Fibroblast of lung (primary cell): ENCODE results near the gene ATP5PD. TPM values are rescaled to one million over a fixed set of nuclear protein-coding genes. Genes with fewer than 3 reads are reported as not detected.

ENCODE experiments used
- DNase-seq, 2 donors: peaks; one replicate each; pipeline versions ENCODE4 v3.0.0 to v3.0.0-alpha.2; 2010; ENCODE audit warnings: low read depth in 2 of 2
- H2AFZ ChIP-seq: 2 replicates; pipeline ENCODE4 v1.5.1; 2012; ENCODE audit warnings: low read length, control low read depth, inconsistent platforms
- H3K27ac ChIP-seq: 2 replicates; pipeline ENCODE4 v1.5.1; 2011; ENCODE audit warnings: low read length, control low read depth; ENCODE audit not compliant: insufficient read depth
- H3K27me3 ChIP-seq: 2 replicates; pipeline ENCODE4 v1.5.1; 2011; ENCODE audit warnings: mild to moderate bottlenecking, low read length; ENCODE audit not compliant: control insufficient read depth, insufficient read depth
- H3K36me3 ChIP-seq: 2 replicates; pipeline ENCODE4 v1.5.1; 2011; ENCODE audit warnings: low read length; ENCODE audit not compliant: control insufficient read depth, insufficient read depth
- H3K4me1 ChIP-seq: 2 replicates; pipeline ENCODE4 v1.5.1; 2011; ENCODE audit warnings: low read length; ENCODE audit not compliant: control insufficient read depth, insufficient read depth; ENCODE audit errors: extremely low read depth
- H3K4me2 ChIP-seq: 2 replicates; pipeline ENCODE4 v1.5.1; 2011; ENCODE audit warnings: low read length, control low read depth; ENCODE audit not compliant: insufficient read depth; ENCODE audit errors: extremely low read depth
- H3K4me3 ChIP-seq, 4 experiments: fragments of 200-600 bp in 1 of 4; sonication (generic) in 1 of 4; replicated peaks in 1 of 4; 2 replicates each; pipeline ENCODE4 v1.5.1; 2011 to 2016; ENCODE audit warnings: low read length in 4 of 4, low read depth in 3 of 4, mild to moderate bottlenecking in 3 of 4, control low read depth in 2 of 4, inconsistent platforms in 1 of 4, mixed read lengths in 1 of 4; ENCODE audit not compliant: insufficient read depth in 1 of 4; ENCODE audit errors: control extremely low read depth in 1 of 4
- H3K79me2 ChIP-seq: 2 replicates; pipeline ENCODE4 v1.5.1; 2012; ENCODE audit warnings: mild to moderate bottlenecking, low read length, inconsistent platforms; ENCODE audit not compliant: control insufficient read depth, insufficient read depth
- H3K9ac ChIP-seq: 2 replicates; pipeline ENCODE4 v1.5.1; 2011; ENCODE audit warnings: mild to moderate bottlenecking, low read length, control low read depth; ENCODE audit not compliant: insufficient read depth
- H3K9me3 ChIP-seq: 2 replicates; pipeline ENCODE4 v1.5.1; 2012; ENCODE audit warnings: low read depth, low read length; ENCODE audit not compliant: control insufficient read depth, insufficient read depth
- H4K20me1 ChIP-seq: 2 replicates; pipeline ENCODE4 v1.5.1; 2011; ENCODE audit warnings: low read length; ENCODE audit not compliant: control insufficient read depth, insufficient read depth; ENCODE audit errors: extremely low read depth
- EZH2 ChIP-seq: IDR thresholded peaks from 2 replicates; pipeline ENCODE4 v1.5.1; 2012; ENCODE audit warnings: low read length, control low read depth, mild to moderate bottlenecking; ENCODE audit errors: missing control alignments
- polyA plus RNA-seq, 2 donors: library from polyadenylated mRNA; depleted of rRNA in 1 of 2; stranded (reverse) in 1 of 2; unstranded in 1 of 2; fragments of >200 nt; gene quantifications; 2 replicates each; pipeline ENCODE4 v1.2.1, GENCODE V29; 2011 to 2012; ENCODE audit warnings: missing spikeins in 1 of 2
- total RNA-seq: library from RNA; depleted of rRNA; stranded (reverse); fragments of >200 nt; gene quantifications from 2 replicates; pipeline ENCODE4 v1.2.1, GENCODE V29; 2014
- TF ChIP-seq, protein P1 (sequence below), 2 donors: IDR thresholded peaks in 1 of 2; conservative IDR thresholded peaks in 1 of 2; 1 replicate in 1 of 2; 2 replicates in 1 of 2; pipeline ENCODE4 v1.5.1; 2011 to 2012; ENCODE audit warnings: low read length in 2 of 2, control low read depth in 1 of 2, inconsistent platforms in 1 of 2, low read depth in 1 of 2, mild to moderate bottlenecking in 1 of 2

The ATP5PD gene
- total and polyA plus RNA-seq, 2 donors (not counting 1 experiment from before 2014, with no cell fraction given): 317 to 442 TPM

DNA sequence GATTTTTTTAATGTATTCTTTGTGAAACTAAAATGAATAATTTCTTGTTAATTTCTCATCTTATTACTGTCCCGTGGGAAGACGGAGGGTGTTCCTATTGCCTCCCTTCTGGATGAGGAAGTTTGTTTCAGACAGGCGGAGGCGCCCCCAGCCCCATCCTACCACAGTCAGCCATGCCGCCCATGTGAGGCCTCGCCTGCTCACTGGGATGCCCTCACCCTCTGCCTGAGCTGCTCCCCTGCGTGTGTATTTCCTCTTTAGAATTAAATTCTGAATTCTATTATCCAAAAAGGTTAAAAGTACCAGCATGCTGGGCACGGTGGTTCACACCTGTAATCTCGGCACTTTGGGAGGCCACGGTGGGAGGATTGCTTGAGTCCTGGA lies 14.3 kb upstream of the ATP5PD start:
- Histone ChIP-seq H3K9me3 (no peaks in the 10 kb centered on the region), H3K27me3 (no peaks in the 10 kb centered on the region), H3K4me2 (no peak overlapping the region), H3K4me1 (no peaks in the 10 kb centered on the region), H3K9ac (no peak overlapping the region), H3K79me2 (no peaks in the 10 kb centered on the region), H3K4me3 (no peak overlapping the region), H2AFZ (no peak overlapping the region), H3K27ac (no peak overlapping the region), H3K36me3 (peaks cover 22% of the 10 kb centered on the region), H4K20me1 (no peaks in the 10 kb centered on the region)
- TF ChIP-seq, protein P1, sequence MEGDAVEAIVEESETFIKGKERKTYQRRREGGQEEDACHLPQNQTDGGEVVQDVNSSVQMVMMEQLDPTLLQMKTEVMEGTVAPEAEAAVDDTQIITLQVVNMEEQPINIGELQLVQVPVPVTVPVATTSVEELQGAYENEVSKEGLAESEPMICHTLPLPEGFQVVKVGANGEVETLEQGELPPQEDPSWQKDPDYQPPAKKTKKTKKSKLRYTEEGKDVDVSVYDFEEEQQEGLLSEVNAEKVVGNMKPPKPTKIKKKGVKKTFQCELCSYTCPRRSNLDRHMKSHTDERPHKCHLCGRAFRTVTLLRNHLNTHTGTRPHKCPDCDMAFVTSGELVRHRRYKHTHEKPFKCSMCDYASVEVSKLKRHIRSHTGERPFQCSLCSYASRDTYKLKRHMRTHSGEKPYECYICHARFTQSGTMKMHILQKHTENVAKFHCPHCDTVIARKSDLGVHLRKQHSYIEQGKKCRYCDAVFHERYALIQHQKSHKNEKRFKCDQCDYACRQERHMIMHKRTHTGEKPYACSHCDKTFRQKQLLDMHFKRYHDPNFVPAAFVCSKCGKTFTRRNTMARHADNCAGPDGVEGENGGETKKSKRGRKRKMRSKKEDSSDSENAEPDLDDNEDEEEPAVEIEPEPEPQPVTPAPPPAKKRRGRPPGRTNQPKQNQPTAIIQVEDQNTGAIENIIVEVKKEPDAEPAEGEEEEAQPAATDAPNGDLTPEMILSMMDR (conservative IDR thresholded peaks at IDR 0.05 in 1 of 2, IDR thresholded peaks at IDR 0.05 in 1 of 2; ENCODE audit: low read depth in 1 of 2, low read length in 2 of 2): no peak
- no peak for TF ChIP-seq EZH2
- DNase-seq: no peak

DNA sequence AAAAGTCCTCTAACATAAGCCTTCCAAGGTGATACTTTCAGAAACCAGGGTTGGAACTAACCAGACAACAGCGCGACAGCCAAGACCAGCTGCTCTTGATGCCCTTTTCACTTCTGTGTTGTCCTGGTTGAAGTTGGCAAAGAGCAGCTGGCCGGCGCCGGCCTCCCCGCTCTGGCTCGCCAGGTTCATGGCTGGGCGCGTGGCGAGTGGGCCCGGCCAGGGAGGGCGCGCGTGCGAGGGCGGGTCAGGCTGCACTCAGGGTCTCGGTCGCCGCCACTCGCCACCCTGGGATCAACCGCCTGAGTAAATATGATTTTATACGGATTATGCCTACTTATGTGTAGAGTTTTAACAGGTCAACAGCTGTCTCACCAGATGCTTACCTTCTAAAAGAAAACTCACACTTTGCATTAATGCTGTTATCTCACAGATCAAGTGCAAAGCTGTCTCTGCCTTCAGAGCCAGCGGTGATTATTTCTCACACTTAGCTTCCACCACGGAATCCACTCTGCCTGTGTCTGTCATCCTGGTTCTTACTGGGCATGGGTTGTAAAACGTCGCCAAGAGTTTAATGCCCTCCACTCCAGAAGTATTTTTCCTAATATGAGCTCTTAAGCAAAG lies 13.8 kb upstream of the ATP5PD start:
- no peaks in the 10 kb centered on the region for H3K27me3 ChIP-seq
- H3K36me3 ChIP-seq: peaks cover 22% of the 10 kb centered on the region
- H3K79me2 ChIP-seq: no peaks in the 10 kb centered on the region
- TF ChIP-seq EZH2: no peak
- TF ChIP-seq, protein P1 (conservative IDR thresholded peaks at IDR 0.05 in 1 of 2, IDR thresholded peaks at IDR 0.05 in 1 of 2; ENCODE audit: low read depth in 1 of 2, low read length in 2 of 2): no peak
- H3K9me3 ChIP-seq: no peaks in the 10 kb centered on the region
- DNase-seq: no peak
- no peaks in the 10 kb centered on the region for H3K4me1 ChIP-seq
- H2AFZ ChIP-seq: no peak overlapping the region
- H3K4me3 ChIP-seq: no peak overlapping the region
- H3K27ac ChIP-seq: no peak overlapping the region
- H4K20me1 ChIP-seq: no peaks in the 10 kb centered on the region
- no peak overlapping the region for H3K4me2 ChIP-seq
- H3K9ac ChIP-seq: no peak overlapping the region

DNA sequence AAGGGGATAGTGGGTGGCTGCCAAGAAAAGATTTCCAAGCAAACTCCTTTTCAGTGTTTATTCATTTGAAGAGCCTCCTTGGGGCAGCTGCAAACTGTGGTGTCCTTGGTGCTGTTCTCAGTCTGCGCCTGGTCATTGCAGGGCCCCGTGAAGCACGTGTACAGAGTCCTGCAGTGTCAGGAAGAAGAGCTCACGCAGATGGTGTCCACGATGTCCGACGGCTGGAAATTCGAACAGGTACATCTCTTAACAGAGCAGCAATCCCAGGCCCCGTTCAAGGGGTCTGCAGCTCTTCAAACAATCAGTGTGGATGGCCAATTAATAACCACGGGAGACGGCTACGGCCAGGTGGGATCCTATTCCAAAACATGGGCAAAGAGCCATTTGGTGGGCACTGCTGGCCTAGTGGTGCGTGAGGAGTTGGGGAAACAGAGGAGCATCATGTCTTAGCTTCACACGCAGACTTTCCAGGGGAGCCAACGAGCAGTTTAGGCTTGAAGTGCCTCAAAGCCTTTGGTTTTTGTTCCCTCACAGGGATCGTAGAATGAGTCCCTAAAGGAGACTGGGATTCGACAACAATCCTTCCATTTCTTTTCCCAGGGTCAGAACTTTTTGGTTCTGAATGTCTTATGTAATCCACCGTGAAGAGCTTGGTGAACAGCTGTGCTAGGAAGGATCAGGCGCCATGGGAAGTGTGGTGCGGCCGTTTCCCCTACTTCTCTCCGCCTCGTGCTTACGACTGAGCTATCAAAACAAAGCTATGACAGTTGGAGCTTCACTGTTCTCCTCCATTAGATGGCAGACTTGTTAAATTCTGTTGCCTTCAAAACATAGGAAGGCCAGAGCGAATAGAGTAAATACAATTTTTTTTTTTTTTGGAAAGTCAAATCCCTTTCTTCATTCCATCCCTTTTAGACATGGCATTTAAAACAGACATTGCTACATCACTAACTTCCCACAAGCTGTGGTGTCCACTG lies 12.9 kb upstream of the ATP5PD start:
- H3K36me3 ChIP-seq: peaks cover 20% of the 10 kb centered on the region
- H3K27ac ChIP-seq: no peak overlapping the region
- no peaks in the 10 kb centered on the region for H3K79me2 ChIP-seq
- no peaks in the 10 kb centered on the region for H3K4me1 ChIP-seq
- no peak overlapping the region for H3K4me3 ChIP-seq
- DNase-seq: peak; percentile 50 to 84
- no peak overlapping the region for H3K9ac ChIP-seq
- H2AFZ ChIP-seq: no peak overlapping the region
- H3K4me2 ChIP-seq: no peak overlapping the region
- H3K27me3 ChIP-seq: no peaks in the 10 kb centered on the region
- H4K20me1 ChIP-seq: no peaks in the 10 kb centered on the region
- TF ChIP-seq, protein P1 (conservative IDR thresholded peaks at IDR 0.05 in 1 of 2, IDR thresholded peaks at IDR 0.05 in 1 of 2; ENCODE audit: low read depth in 1 of 2, low read length in 2 of 2): peak; percentile 56 to 58
- no peak for TF ChIP-seq EZH2
- no peaks in the 10 kb centered on the region for H3K9me3 ChIP-seq
